ENCODE measurements around the gene TBKBP1.
"Not testable (repeated sequence)": the region's sequence is repeated elsewhere in the genome, so short reads cannot be mapped to it uniquely, and the experiment has no call there.

Gene TBKBP1

DNA sequence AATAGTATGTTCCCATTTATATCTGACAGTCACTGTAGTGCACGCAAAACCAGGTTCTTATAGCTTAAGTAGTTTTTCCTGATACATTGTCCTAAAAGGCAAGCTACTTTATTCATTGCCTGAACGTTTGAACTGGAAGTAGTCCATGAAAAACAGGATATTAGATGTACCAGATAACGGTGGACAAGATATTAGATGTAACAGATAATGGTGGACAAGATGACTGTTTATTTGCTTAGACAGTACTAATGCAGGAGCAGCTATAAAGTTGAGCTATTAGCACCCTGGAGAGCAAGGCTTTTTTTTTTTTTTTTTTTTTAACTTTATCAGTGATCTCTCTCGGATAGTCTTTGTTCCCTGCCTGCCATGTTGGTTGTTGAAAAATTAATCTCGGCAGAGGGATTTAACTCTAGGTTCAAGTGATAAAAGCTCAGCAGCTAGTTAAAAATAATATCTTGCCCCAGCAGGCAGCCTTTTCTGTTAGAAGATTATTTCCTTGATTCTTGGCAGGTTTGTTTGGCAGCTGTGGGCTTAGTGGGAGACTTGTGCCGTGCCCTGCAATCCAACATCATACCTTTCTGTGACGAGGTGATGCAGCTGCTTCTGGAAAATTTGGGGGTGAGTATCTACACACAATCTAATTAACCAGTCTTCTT lies 17.3 kb upstream of the TBKBP1 start:
- no peak for DNase-seq (ENCODE audit: low read depth)

DNA sequence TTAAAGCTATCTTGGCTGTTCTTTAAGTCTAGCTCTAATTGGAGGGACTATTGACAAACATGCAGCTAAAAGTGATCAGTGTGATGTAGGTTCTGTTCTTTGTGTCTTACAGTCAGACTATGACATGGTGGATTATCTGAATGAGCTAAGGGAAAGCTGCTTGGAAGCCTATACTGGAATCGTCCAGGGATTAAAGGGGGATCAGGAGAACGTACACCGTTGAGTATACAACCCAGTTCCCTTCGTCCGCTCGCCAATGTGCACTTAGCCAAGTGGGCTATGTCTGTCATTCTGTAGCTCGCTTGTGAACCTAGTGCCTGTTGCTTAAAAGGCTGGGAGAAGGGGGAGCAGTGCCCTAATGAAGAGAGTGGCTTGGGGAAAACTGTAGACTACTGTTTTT lies 15.8 kb upstream of the TBKBP1 start:
- DNase-seq (ENCODE audit: low read depth), result no peak

DNA sequence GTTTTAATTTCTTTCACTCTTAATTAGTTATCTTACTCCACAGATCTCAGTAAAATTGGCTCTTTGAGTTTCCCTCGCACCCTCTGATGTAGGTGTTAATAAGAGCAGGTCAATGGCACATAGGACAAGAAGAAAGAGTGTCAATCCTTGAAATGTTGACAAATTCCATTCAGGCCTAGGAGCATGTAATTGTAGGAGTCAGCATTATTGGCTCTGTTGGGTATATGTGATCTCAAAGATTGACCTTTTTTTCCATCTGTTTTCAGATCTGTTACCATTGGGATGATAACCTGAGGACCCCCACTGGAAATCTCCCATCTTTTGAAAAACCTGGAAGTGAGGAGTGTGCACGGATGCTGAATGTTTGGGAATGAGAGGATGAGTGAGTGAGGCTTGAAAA lies 11.8 kb upstream of the TBKBP1 start:
- no peak for DNase-seq (ENCODE audit: low read depth)

DNA sequence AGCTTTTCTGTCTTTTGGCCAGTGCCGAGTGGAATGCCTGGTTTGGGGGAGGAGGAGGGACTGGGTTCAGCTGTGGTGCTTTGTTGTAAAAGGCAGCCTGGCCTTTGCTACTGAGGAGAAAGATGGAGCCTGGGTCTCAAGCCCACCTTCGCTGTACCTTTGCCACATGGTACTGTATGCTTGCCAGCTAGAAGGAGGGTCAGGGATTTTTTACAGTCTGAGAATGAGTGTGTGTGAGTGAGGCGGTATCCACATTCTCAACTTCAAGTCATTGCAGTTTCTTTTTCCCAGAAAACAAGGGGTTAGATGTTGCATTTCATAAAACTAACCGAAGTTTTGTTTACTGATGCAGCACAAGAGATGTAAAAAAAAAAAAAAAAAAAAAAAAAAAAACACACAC lies 11.2 kb upstream of the TBKBP1 start:
- DNase-seq (ENCODE audit: low read depth), result not testable (repeated sequence)

DNA sequence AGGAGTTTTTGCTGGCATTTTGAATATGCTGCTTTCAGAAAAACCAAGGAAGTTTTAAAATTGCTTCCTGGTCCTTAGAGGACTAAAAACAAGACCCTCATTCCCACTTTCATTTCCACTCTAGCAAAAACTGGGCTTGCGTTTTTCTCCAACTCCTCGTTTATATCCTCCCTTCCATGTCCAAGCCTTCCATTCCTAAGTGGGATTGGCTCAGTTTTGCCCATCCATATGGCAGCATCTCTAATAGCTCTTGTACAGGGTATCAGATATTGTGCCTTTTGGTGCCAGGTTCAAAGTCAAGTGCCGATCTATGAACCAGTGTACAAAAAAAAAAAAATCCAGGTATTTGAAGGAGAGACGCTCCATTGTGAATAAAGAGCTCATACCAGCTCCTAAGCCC lies 9.9 kb upstream of the TBKBP1 start:
- DNase-seq (ENCODE audit: low read depth), result no peak

DNA sequence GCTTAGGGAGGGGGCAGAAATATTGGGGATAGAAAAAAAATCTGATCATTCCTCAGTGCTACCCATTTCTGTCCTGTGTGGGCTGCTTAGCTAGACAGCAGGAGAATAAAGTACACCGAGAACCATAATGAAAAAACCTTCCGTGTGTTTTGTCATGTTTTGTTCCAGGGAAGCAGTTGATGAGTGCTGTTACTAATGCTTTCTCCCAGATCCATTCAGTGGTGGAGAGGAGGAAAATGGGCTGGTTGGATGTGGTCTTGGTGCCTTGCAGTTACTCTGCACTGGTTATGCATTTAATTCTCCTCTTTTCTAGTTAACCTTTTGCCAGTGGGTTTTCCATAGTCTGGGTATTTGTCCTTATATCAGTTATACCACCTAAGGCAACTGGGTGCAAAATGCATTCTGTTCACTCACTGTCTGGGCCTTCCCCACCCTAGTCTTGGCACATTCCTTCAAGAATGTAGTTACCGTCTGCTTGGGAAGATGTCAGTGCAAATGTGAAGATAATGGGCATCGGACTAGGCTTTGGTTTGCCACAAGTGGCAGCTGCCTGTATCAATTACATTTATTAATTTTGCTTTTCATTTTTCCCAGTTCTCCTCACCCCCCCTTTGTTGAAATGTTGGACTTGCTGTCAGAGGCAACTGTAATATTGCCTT lies 9.3 kb upstream of the TBKBP1 start:
- DNase-seq (ENCODE audit: low read depth), result no peak

DNA sequence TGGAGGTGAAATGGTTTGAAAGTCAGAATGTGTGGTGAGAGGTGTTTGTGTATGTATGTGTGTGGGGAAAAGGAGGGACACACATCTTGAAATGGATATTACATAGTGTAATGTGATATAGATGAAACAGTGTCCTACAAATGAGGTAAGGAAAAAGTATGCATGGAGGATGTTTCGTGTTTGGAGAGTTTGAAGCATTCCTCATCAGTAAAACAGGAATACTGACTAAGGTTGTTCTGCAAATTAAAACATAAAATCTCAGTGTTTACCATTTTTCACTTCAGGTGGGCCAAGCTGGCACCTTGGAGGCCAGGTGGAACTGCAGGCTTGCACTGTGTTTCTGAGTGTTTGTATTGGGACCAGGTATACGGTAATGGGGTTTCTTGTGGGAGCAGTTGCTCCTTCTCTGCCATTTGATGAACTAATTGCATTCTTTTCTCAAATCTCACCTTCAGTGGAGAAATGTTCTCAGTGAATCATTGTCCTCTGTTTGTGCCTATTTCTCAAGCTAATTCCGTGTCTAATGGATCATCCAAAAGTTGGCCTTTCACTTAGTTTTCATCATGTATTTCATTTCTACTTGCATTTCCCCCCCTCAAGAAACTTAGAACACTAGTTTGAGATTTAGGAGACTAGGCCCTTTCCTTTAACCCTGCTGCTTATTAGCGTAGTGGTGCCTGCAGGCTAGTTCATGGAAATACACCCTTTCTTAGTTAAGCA lies 8.2 kb upstream of the TBKBP1 start:
- peak; percentile 36 for DNase-seq (ENCODE audit: low read depth)

DNA sequence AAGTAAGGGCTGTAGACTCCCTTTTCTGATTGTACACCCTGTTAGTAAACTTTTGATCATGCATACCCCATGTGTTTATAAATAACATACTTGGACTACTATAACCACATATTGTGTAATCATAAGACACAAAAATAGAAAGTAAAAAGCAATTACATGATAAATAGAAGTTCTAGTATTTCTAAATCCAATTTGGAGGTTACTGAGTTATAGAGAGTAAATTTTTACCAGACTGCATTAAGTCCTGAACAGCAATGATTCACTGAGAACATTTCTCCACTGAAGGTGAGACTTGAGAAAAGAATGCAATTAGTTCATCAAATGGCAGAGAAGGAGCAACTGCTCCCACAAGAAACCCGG lies 7.7 kb upstream of the TBKBP1 start:
- peak; percentile 53 for DNase-seq (ENCODE audit: low read depth)

DNA sequence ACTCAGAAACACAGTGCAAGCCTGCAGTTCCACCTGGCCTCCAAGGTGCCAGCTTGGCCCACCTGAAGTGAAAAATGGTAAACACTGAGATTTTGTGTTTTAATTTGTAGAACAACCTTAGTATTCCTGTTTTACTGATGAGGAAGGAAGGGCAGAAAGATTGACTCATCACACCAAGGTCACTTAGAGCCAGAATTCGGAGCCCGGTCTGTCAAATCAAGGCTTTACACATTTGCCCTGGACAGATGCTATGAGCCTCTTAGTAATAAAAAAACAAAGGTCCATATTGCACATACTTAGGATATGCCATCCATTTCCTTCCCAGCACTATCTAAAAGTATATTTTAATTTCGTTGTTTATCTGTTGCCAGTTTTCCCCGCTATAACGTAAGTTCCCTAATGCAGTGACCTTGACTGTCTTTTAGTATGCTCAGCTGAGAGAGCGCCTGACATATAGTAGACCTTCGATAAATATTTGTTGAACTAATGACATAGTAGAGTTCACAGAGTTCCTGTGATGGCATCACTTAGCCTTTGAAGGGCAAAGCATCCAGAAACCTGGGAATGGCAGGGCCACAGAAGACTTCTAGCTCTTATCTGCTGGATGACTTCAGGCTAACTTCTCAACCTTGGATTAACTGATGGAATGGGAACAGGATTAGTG lies 7.2 kb upstream of the TBKBP1 start:
- DNase-seq (ENCODE audit: low read depth), result peak; percentile 39

DNA sequence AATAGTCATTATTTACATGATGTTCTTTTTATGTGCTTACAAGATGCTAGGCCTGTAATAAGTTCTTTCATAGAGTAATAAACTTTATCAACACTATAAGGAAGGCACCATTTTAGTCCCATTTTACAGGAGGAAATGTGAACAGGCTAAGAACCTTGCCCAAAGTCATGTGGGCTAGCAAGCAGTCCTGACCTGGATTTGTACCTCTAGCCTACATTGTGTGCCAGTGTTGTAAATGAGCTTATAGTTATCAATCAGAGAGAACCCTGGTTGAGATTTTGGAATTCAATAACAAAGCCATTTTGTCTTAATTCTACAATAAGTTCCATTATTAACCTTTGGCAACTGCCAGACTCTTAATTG lies 6.7 kb upstream of the TBKBP1 start:
- no peak for DNase-seq (ENCODE audit: low read depth)

DNA sequence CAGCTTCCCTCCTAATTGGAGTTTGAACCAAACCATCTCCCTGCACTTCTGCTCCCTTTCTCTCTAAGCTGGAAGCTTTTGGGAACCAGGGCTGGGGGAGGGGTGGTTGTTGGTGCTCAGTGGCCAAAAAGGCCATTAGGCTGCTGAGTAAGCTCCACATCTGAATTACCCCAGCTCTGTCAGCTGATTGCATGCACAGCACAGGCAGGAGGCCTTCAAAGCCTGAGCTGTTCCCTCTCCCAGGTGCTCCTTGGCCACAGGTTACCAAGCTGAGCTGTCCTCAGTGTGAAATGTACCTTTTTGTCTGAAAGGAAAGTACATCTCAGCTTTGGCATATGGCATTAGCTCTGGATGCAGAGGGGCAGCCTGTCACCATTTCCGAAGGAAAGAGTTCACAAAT lies 6.2 kb upstream of the TBKBP1 start:
- DNase-seq (ENCODE audit: low read depth), result peak; percentile 32

DNA sequence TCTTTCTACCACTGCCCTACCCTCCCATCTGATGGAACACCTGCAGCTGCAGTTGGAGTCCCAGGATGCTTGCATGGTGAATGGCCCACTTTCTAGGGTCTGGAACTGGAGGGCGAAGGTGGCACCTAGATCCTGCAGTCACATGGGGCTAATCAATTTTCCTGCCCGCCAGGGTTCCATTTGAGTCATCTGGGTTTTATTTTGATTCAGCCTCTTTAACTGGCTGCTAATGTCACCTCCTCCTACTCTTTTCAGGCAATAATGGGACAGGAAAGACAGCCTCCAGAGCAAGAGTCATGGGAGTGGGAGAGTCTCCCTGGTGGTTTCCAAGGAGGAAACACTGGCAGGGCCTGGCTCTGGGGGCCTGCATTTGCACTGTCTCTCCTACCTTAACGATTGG lies 3.8 kb upstream of the TBKBP1 start:
- no peak for DNase-seq (ENCODE audit: low read depth)

DNA sequence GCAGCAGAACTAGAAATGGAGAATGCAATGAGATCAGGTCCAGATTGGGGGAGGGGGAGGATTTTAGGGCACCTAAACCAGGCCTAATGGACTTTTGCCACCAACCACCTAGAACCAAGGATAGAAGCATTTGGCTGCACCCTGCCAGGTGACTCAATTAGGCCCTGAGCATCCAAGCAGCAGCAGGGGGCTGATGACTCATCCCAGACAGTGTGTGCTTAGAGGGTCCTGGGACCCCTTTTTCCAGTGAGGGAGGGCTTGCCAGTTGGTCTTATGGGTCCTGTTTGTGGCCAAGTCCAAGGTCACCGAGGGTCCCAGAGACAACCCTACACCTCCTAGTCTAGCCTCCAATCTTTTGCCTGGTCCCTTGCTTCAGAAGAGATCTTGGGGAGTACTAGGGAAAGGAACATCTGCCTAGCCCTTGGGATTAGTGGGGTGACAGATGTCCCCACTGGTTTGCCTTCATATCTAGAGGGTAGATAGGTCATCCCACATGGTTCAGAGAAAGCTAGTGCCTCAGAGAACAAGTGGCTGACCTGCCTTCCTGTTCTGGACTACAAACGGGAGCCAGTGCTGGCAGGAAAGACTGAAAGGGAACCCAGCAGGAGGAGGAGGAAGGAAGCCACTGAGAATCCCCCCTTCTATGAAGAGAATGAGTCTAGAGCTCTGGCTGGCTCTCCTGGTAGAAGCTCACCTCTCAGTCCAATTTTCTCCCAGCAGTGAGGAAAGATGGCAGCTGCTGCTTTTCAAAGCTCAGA lies 1.6 kb upstream of the TBKBP1 start:
- no peak for DNase-seq (ENCODE audit: low read depth)

DNA sequence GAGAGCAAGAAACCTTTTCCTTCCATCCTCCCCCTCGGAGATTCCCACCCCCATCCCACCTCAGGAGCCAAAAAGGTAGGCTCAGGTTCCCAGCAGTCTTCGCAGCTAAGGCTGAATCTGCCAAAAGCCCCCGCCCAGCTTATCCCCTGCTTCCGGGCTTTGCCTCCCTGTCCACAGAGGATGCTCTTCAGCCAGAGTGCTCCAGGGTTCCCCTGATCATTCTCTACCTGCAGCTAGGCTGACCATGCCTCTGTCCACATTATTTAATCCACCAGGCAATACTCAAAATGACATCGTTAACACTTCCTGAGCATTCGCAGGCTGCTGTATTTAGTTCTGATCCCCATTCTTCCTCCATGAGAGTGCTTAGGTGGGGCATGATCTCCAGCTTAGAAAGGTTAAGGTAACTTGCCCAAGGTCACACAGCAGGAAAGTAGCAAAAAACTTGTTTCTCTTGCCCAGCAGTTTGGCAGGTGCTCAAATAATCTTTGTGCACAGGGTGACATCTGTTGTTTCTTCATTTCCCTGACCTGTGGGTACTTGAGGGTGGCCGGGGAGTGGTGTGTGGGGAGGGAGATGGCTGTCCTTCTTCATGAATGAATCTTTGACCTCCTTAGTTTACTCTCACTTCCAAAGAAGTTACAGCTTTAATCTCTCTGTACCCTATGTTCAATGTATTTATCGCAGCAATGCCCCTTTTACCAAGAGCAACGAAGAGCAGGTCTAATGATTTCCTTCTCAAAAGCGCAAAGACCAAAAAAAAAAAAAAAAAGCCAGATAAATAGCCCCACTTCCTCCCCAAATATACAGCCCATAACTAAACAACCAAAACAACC lies 848 bp upstream of the TBKBP1 start:
- DNase-seq (ENCODE audit: low read depth), result no peak

DNA sequence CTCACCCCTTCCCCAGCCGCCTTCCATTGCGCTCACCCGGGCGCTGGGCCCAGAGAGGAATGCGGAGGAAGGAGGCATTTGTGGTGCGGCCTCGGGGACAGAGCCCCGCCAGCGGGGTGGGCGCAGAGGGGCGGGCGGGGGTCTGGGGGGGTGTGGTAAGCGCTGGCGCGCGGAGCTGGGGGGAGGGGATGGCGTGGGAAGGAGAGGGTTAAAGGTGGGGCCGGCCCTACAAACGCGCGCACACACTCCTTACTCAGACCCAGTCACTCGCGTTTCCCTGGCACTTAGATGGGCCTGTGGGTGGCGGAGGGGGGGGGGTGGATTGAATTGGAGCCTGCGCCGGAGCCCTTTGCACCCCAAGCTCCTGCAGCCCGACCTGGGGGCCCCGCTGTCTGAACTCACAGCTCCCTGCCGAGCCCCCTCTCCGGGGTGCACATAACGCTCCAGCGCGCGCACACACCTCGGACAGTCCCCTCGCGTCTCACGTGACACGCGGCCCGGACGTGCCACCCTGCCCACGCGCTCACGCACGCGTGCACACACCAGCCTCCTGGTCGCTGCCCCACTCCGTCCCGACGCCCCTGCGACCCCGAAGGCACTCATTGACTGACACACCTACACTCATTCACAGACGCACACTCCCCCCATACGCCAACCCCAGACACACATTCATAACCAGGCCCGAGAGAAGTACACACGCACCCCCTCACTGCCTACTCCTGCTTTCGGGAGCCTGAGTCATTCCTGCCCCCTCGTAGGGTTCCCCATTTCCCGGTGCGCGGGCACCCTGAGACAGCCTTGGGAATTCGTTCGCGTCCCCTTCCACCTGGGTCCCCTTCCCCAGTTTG lies 844 bp downstream of the TBKBP1 start:
- DNase-seq (ENCODE audit: low read depth), result peak; percentile 62

DNA sequence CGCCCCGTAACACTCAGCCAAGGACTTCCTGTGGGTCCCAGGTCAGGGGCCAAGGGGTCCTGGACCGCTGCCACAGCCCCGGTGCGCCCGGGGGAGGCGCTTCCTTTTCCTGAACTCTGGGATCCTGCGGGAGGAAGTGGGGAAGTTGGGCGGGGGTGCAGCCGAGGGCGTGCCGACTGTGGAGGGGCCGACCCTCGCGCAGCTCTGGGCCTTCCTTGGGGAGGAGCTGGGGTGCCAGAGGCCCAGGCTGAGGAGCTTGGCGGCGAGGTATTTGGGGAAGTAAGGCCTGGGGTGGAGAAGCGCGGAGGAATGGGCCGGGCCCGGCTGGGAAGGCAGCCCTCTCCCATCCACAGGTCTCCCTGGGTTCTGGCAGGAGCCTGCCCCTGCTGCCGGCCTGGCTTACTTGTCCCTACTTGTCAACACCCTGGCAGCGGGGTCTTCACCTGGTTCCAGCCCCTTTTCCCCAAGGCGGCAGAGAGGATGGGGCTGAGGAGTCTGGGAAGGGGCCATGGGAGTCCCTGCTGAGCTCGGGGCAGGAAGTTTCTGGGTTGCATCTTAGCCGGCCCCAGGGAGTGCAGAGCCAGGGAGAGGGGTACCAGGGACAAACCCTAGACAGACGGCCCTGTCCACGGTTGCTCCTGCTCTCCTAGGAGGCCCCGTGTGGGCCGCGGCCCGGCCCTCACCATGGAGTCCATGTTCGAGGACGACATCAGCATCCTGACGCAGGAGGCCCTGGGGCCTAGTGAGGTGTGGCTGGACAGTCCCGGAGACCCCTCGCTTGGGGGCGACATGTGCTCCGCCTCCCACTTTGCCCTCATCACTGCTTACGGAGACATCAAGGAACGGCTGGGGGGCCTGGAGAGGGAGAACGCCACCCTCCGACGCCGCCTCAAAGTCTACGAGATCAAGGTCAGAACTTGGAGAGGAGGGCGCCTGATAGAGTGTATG lies 1.7 kb downstream of the TBKBP1 start:
- no peak for DNase-seq (ENCODE audit: low read depth)

DNA sequence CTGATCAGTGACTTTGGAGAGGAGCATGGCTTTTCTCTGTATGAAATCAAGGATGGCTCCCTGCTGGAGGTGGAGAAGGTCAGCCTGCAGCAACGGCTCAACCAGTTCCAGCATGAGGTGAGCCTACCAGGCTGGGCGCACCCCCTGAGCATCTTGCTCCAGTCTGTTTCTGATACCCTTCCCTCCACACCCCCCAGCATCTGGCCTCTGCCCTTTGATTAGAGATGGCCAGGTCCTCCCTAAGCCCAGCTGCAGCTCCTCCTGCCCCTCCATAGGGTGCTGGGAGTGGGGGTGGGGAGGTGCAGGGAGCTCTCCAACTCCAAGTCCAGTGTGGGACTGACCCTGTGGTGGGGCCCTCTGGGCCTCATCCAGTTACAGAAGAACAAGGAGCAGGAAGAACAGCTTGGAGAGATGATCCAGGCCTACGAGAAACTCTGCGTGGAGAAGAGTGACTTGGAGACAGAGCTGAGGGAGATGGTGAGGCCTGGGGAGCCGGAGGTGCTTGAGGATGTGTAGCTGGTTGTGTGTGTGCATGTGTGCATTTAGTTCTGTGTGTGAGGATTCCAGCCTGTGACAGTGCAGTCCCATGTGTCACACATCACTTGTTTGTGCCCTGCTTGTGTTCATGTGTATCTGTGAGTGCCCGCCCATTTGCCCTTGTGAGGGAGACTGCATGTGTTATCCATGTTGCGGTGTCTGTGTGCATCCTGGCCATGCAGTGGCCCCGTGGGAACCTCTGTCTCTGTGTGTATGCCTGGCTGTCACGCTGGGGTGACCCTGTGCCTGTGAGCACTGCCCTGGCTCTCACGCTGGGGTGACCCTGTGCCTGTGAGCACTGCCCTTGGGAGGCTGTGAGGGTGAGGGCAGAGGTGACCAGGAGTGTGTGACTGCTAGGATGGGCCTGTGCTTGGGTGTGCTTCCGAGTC lies 3.0 kb downstream of the TBKBP1 start:
- DNase-seq (ENCODE audit: low read depth), result no peak
